GM12878 (cell line): Measurements from ENCODE around the gene NACC1. TPM values are rescaled to one million over a fixed set of nuclear protein-coding genes. Genes with fewer than 3 reads are reported as not detected.
A peak's percentile ranks its signal among the peaks of the same experiment; 100 is the strongest.

Experiments
- BACH1 ChIP-seq: fragments of 450-650 bp; IDR thresholded peaks from 2 replicates; pipeline ENCODE4 v1.6.1; 2017; ENCODE audit warnings: mild to moderate bottlenecking, borderline replicate concordance
- BHLHE40 ChIP-seq, 2 experiments: fragments of 450-650 bp in 1 of 2; IDR thresholded peaks; 2 replicates each; pipeline ENCODE4 v1.6.1; 2011 to 2017; ENCODE audit warnings: low read depth in 2 of 2, borderline replicate concordance in 1 of 2, improper control_type of control experiment in 1 of 2, low read length in 1 of 2, mild to moderate bottlenecking in 1 of 2
- BMI1 ChIP-seq: fragments of 450-650 bp; IDR thresholded peaks from 2 replicates; pipeline ENCODE4 v1.6.1; 2016; ENCODE audit warnings: mild to moderate bottlenecking, moderate library complexity, borderline replicate concordance
- CBX5 ChIP-seq: sonication (generic); IDR thresholded peaks from 2 replicates; pipeline ENCODE4 v1.6.1; 2016; ENCODE audit warnings: low read depth, moderate library complexity, mild to moderate bottlenecking, inconsistent platforms
- DPF2 ChIP-seq: fragments of 450-650 bp; IDR thresholded peaks from 2 replicates; pipeline ENCODE4 v1.6.1; 2017; ENCODE audit warnings: mild to moderate bottlenecking
- GABPA ChIP-seq: IDR thresholded peaks from 2 replicates; pipeline ENCODE4 v1.6.1; 2014; ENCODE audit warnings: antibody characterized with exemption, low read depth, mild to moderate bottlenecking, inconsistent platforms
- SMAD5 ChIP-seq: IDR thresholded peaks from 2 replicates; pipeline ENCODE4 v1.6.1; 2016; ENCODE audit warnings: antibody characterized with exemption, low read depth
- SP1 ChIP-seq: IDR thresholded peaks from one replicate; pipeline ENCODE4 v1.6.1; 2011; ENCODE audit warnings: low read depth, low read length
- SRF ChIP-seq, 2 experiments: IDR thresholded peaks; 2 replicates each; pipeline ENCODE4 v1.6.1; 2011; ENCODE audit warnings: low read depth in 2 of 2, low read length in 2 of 2, mild to moderate bottlenecking in 1 of 2, moderate library complexity in 1 of 2
- TAF1 ChIP-seq: IDR thresholded peaks from 2 replicates; pipeline ENCODE4 v1.6.1; 2011; ENCODE audit warnings: mild to moderate bottlenecking, low read depth, low read length, borderline replicate concordance
- TBL1XR1 ChIP-seq: IDR thresholded peaks from 2 replicates; pipeline ENCODE4 v1.6.1; 2012; ENCODE audit warnings: low read depth, low read length, improper control_type of control experiment
- polyA plus RNA-seq, 11 experiments: library from polyadenylated mRNA; depleted of rRNA in 4 of 11; unstranded in 6 of 11; stranded (reverse) in 5 of 11; fragments of >200 nt; fragmentation: Nextera tagmentation in 4 of 11; fragmentation: Illumina TruSeq in 1 of 11; extraction: Ambion mirVana in 4 of 11; extraction: Trizol in 1 of 11; gene quantifications; 1 replicate in 1 of 11; 2 replicates in 10 of 11; pipeline versions ENCODE4 v1.2.1 to v1.2.3, GENCODE V29; 2011 to 2016; ENCODE audit warnings: inconsistent platforms in 2 of 11, missing spikeins in 2 of 11, low read depth in 1 of 11
- total RNA-seq, 4 experiments: library from RNA; depleted of rRNA in 3 of 4; stranded (reverse); fragments of >200 nt in 3 of 4; fragmentation: Illumina TruSeq in 1 of 4; extraction: Trizol in 1 of 4; gene quantifications; 2 replicates each; pipeline versions ENCODE4 v1.2.1 to v1.2.3, GENCODE V29; 2013 to 2021
- TF ChIP-seq, protein P1 (sequence below): IDR thresholded peaks from 2 replicates; pipeline ENCODE4 v1.6.1; 2012; ENCODE audit warnings: low read depth, low read length, improper control_type of control experiment
- TF ChIP-seq, protein P2 (sequence below): fragments of 450-650 bp; IDR thresholded peaks from 2 replicates; pipeline ENCODE4 v1.6.1; 2016; ENCODE audit warnings: mild to moderate bottlenecking
- TF ChIP-seq, protein P3 (sequence below): fragments of 150-350 bp; IDR thresholded peaks from 2 replicates; pipeline ENCODE4 v1.6.1; 2016; ENCODE audit warnings: low read depth, low read length
- TF ChIP-seq, protein P4 (sequence below): IDR thresholded peaks from 2 replicates; pipeline ENCODE4 v1.6.1; 2011; ENCODE audit warnings: mild to moderate bottlenecking, low read depth, low read length, moderate library complexity; ENCODE audit not compliant: insufficient replicate concordance
- TF ChIP-seq, protein P5 (sequence below): fragments of 450-650 bp; IDR thresholded peaks from 2 replicates; pipeline ENCODE4 v1.6.1; 2018; ENCODE audit warnings: borderline replicate concordance, mild to moderate bottlenecking; ENCODE audit not compliant: partially characterized antibody
- TF ChIP-seq, protein P6 (sequence below): fragments of 450-650 bp; IDR thresholded peaks from 2 replicates; pipeline ENCODE4 v1.6.1; 2014; ENCODE audit warnings: mild to moderate bottlenecking

The NACC1 gene
- total and polyA plus RNA-seq, 10 of the 15 experiments (the other 5 are each of a cell fraction or from before 2014, with no cell fraction given) = 0.18 to 120 (median 19.2) TPM

DNA sequence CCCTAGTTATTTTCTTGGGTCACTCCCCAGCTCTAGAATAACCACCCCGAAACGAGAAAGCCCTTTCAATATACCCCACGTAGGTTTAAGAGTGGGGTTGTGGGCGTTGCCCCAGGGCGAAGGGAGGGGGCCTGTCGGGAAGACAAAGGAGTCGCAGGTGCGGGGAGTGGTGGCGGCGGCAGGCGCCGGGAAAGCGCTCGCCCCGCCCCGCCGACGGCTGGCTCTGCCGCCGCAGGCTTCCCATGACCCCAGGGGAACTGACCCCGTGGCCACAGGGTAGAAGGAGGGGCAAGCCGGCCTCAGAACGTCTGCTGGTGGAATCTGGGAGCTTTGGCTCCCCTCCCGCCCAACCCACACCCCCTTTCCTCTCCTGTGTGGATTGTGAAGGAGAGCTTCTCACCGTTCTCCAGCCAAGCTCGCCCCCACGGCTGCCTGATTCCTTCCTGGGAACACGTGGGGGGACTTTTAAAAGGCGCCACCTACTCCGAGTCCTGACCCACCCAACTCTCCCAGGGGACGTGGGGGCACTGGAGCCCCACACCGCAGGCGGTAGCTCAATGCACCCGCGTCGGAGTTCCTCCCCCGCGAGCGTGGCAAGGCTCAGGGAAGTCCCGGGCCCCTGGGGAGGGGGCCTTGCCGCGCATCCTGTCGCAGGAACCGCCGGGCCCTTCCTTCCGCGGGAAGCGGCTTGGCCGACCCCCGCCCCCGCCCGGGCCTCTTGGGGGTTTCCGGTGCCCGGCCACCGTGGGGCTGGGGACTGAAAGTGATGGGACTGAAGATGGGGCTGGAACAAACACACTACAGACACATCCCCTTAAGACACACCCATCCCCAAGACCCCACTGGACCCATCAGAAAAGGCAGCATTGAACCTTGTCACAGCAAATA is 37.7 kb downstream of the NACC1 start (continued):
- TF ChIP-seq, protein P1, sequence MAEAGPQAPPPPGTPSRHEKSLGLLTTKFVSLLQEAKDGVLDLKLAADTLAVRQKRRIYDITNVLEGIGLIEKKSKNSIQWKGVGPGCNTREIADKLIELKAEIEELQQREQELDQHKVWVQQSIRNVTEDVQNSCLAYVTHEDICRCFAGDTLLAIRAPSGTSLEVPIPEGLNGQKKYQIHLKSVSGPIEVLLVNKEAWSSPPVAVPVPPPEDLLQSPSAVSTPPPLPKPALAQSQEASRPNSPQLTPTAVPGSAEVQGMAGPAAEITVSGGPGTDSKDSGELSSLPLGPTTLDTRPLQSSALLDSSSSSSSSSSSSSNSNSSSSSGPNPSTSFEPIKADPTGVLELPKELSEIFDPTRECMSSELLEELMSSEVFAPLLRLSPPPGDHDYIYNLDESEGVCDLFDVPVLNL = 0 out of 2 replicates have a peak, but pooled peaks have one; percentile 42
- TF ChIP-seq BHLHE40 (IDR thresholded peaks at IDR 0.05; ENCODE audit: borderline replicate concordance in 1 of 2, low read depth in 2 of 2, low read length in 1 of 2) (peak; percentile 62 to 86), SMAD5 (no peak), BACH1 (peak; percentile 87), TBL1XR1 (peak; percentile 98; the same call in 1 of the 2 replicates), BMI1 (no peak), TAF1 (0 out of 2 replicates have a peak, but pooled peaks have one; percentile 40), SP1 (peak; percentile 84), CBX5 (no peak), DPF2 (peak; percentile 96), SRF (IDR thresholded peaks at IDR 0.05; ENCODE audit: low read depth in 2 of 2, low read length in 2 of 2) (0 out of 4 replicates have a peak, but pooled peaks of 1 of the 2 experiments have one; percentile 18), GABPA (no peak)
- TF ChIP-seq, protein P2, sequence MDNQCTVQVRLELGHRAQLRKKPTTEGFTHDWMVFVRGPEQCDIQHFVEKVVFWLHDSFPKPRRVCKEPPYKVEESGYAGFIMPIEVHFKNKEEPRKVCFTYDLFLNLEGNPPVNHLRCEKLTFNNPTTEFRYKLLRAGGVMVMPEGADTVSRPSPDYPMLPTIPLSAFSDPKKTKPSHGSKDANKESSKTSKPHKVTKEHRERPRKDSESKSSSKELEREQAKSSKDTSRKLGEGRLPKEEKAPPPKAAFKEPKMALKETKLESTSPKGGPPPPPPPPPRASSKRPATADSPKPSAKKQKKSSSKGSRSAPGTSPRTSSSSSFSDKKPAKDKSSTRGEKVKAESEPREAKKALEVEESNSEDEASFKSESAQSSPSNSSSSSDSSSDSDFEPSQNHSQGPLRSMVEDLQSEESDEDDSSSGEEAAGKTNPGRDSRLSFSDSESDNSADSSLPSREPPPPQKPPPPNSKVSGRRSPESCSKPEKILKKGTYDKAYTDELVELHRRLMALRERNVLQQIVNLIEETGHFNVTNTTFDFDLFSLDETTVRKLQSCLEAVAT = no peak; the same call in 1 of the 2 replicates
- TF ChIP-seq, protein P3, sequence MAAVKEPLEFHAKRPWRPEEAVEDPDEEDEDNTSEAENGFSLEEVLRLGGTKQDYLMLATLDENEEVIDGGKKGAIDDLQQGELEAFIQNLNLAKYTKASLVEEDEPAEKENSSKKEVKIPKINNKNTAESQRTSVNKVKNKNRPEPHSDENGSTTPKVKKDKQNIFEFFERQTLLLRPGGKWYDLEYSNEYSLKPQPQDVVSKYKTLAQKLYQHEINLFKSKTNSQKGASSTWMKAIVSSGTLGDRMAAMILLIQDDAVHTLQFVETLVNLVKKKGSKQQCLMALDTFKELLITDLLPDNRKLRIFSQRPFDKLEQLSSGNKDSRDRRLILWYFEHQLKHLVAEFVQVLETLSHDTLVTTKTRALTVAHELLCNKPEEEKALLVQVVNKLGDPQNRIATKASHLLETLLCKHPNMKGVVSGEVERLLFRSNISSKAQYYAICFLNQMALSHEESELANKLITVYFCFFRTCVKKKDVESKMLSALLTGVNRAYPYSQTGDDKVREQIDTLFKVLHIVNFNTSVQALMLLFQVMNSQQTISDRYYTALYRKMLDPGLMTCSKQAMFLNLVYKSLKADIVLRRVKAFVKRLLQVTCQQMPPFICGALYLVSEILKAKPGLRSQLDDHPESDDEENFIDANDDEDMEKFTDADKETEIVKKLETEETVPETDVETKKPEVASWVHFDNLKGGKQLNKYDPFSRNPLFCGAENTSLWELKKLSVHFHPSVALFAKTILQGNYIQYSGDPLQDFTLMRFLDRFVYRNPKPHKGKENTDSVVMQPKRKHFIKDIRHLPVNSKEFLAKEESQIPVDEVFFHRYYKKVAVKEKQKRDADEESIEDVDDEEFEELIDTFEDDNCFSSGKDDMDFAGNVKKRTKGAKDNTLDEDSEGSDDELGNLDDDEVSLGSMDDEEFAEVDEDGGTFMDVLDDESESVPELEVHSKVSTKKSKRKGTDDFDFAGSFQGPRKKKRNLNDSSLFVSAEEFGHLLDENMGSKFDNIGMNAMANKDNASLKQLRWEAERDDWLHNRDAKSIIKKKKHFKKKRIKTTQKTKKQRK = no peak
- TF ChIP-seq, protein P4, sequence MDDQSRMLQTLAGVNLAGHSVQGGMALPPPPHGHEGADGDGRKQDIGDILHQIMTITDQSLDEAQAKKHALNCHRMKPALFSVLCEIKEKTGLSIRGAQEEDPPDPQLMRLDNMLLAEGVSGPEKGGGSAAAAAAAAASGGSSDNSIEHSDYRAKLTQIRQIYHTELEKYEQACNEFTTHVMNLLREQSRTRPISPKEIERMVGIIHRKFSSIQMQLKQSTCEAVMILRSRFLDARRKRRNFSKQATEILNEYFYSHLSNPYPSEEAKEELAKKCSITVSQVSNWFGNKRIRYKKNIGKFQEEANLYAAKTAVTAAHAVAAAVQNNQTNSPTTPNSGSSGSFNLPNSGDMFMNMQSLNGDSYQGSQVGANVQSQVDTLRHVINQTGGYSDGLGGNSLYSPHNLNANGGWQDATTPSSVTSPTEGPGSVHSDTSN = peak; percentile 12
- TF ChIP-seq, protein P5, sequence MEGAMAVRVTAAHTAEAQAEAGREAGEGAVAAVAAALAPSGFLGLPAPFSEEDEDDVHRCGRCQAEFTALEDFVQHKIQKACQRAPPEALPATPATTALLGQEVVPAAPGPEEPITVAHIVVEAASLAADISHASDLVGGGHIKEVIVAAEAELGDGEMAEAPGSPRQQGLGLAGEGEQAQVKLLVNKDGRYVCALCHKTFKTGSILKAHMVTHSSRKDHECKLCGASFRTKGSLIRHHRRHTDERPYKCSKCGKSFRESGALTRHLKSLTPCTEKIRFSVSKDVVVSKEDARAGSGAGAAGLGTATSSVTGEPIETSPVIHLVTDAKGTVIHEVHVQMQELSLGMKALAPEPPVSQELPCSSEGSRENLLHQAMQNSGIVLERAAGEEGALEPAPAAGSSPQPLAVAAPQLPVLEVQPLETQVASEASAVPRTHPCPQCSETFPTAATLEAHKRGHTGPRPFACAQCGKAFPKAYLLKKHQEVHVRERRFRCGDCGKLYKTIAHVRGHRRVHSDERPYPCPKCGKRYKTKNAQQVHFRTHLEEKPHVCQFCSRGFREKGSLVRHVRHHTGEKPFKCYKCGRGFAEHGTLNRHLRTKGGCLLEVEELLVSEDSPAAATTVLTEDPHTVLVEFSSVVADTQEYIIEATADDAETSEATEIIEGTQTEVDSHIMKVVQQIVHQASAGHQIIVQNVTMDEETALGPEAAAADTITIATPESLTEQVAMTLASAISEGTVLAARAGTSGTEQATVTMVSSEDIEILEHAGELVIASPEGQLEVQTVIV = no peak
- TF ChIP-seq, protein P6, sequence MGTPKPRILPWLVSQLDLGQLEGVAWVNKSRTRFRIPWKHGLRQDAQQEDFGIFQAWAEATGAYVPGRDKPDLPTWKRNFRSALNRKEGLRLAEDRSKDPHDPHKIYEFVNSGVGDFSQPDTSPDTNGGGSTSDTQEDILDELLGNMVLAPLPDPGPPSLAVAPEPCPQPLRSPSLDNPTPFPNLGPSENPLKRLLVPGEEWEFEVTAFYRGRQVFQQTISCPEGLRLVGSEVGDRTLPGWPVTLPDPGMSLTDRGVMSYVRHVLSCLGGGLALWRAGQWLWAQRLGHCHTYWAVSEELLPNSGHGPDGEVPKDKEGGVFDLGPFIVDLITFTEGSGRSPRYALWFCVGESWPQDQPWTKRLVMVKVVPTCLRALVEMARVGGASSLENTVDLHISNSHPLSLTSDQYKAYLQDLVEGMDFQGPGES = no peak
